ENCODE results near the gene TUBAL3.

The TUBAL3 gene

GRCh38 chr10:5355594-5356301, 48.9 kb downstream of the TUBAL3 start:
- Histone ChIP-seq H3K9ac (ENCODE audit: low read depth, low read length, poor library complexity, severe bottlenecking) (no peak overlapping the region), H3K4me2 (ENCODE audit: low read depth, low read length, poor library complexity, severe bottlenecking) (no peak overlapping the region), H2AFZ (ENCODE audit: low read length) (no peak overlapping the region), H3K9me2 (replicated peaks; ENCODE audit: low read depth, low read length) (no peaks in the 10 kb centered on the region), H3K36me3 (ENCODE audit: insufficient read depth, low read length) (no peaks in the 10 kb centered on the region), H4K20me1 (ENCODE audit: insufficient read depth, low read length, poor library complexity, severe bottlenecking) (no peaks in the 10 kb centered on the region), H3K4me3 (ENCODE audit: low read length, poor library complexity, severe bottlenecking) (no peak overlapping the region), H3F3A (ENCODE audit: low read depth) (no peaks in the 10 kb centered on the region), H3K27me3 (ENCODE audit: insufficient read depth, low read length, poor library complexity, severe bottlenecking) (no peaks in the 10 kb centered on the region), H3K79me2 (ENCODE audit: insufficient read depth, low read length) (no peaks in the 10 kb centered on the region), H3K9me3 (ENCODE audit: insufficient read depth, low read depth, low read length) (no peaks in the 10 kb centered on the region), H3K4me1 (ENCODE audit: insufficient read depth, low read length, poor library complexity, severe bottlenecking) (no peaks in the 10 kb centered on the region)
- no peak for TF ChIP-seq CTCF (conservative IDR thresholded peaks at IDR 0.05; ENCODE audit: low read length)
- no peak for TF ChIP-seq EZH2phosphoT487 (IDR thresholded peaks at IDR 0.05; ENCODE audit: borderline replicate concordance)

GRCh38 chr10:5354068-5354467, 50.6 kb downstream of the TUBAL3 start:
- Histone ChIP-seq H3K4me1 (ENCODE audit: insufficient read depth, low read length, poor library complexity, severe bottlenecking) (no peaks in the 10 kb centered on the region), H4K20me1 (ENCODE audit: insufficient read depth, low read length, poor library complexity, severe bottlenecking) (no peaks in the 10 kb centered on the region), H3K4me2 (ENCODE audit: low read depth, low read length, poor library complexity, severe bottlenecking) (no peak overlapping the region), H3K36me3 (ENCODE audit: insufficient read depth, low read length) (no peaks in the 10 kb centered on the region), H3K4me3 (ENCODE audit: low read length, poor library complexity, severe bottlenecking) (no peak overlapping the region), H3K79me2 (ENCODE audit: insufficient read depth, low read length) (no peaks in the 10 kb centered on the region), H3K27me3 (ENCODE audit: insufficient read depth, low read length, poor library complexity, severe bottlenecking) (no peaks in the 10 kb centered on the region), H3K9me2 (replicated peaks; ENCODE audit: low read depth, low read length) (no peaks in the 10 kb centered on the region), H3F3A (ENCODE audit: low read depth) (no peaks in the 10 kb centered on the region), H2AFZ (ENCODE audit: low read length) (no peak overlapping the region), H3K9ac (ENCODE audit: low read depth, low read length, poor library complexity, severe bottlenecking) (no peak overlapping the region), H3K9me3 (ENCODE audit: insufficient read depth, low read depth, low read length) (no peaks in the 10 kb centered on the region)
- TF ChIP-seq EZH2phosphoT487 (IDR thresholded peaks at IDR 0.05; ENCODE audit: borderline replicate concordance) (no peak), CTCF (conservative IDR thresholded peaks at IDR 0.05; ENCODE audit: low read length) (no peak)

GRCh38 chr10:5349362-5349761, 55.3 kb downstream of the TUBAL3 start:
- no peak overlapping the region for H3K9ac ChIP-seq (ENCODE audit: low read depth, low read length, poor library complexity, severe bottlenecking)
- H2AFZ ChIP-seq (ENCODE audit: low read length) = no peak overlapping the region
- no peaks in the 10 kb centered on the region for H3F3A ChIP-seq (ENCODE audit: low read depth)
- no peak overlapping the region for H3K4me3 ChIP-seq (ENCODE audit: low read length, poor library complexity, severe bottlenecking)
- no peaks in the 10 kb centered on the region for H3K79me2 ChIP-seq (ENCODE audit: insufficient read depth, low read length)
- no peaks in the 10 kb centered on the region for H3K4me1 ChIP-seq (ENCODE audit: insufficient read depth, low read length, poor library complexity, severe bottlenecking)
- no peaks in the 10 kb centered on the region for H3K9me3 ChIP-seq (ENCODE audit: insufficient read depth, low read depth, low read length)
- no peaks in the 10 kb centered on the region for H4K20me1 ChIP-seq (ENCODE audit: insufficient read depth, low read length, poor library complexity, severe bottlenecking)
- H3K9me2 ChIP-seq (replicated peaks; ENCODE audit: low read depth, low read length) = no peaks in the 10 kb centered on the region
- no peaks in the 10 kb centered on the region for H3K27me3 ChIP-seq (ENCODE audit: insufficient read depth, low read length, poor library complexity, severe bottlenecking)
- no peak for TF ChIP-seq CTCF (conservative IDR thresholded peaks at IDR 0.05; ENCODE audit: low read length)
- TF ChIP-seq EZH2phosphoT487 (IDR thresholded peaks at IDR 0.05; ENCODE audit: borderline replicate concordance) = no peak
- no peak overlapping the region for H3K4me2 ChIP-seq (ENCODE audit: low read depth, low read length, poor library complexity, severe bottlenecking)
- no peaks in the 10 kb centered on the region for H3K36me3 ChIP-seq (ENCODE audit: insufficient read depth, low read length)
